IPS-NIHi11 (cell line): Measurements from ENCODE around the gene A1BG.
"Not testable (repeated sequence)": the region's sequence is repeated elsewhere in the genome, so short reads cannot be mapped to it uniquely, and the experiment has no call there.

ENCODE experiments used
- DNase-seq: peaks from one replicate; pipeline ENCODE4 v3.0.0; 2012; ENCODE audit warnings: mixed read lengths, low spot score

Gene A1BG

GRCh38 chr19:58386576-58387337 lies 33.5 kb upstream of the A1BG start, which contains the start of gene RPS5:
RPS5 (plus strand) TSS chr19:58387269; CDS start chr19:58388138, 869 bp downstream.
- DNase-seq, result peak; percentile 95

- DNase-seq, result no peak
Observed at GRCh38 chr19:58385891-58386575, 32.7 kb upstream of the A1BG start.

- DNase-seq, result no peak
Observed at GRCh38 chr19:58385313-58385890, 32.1 kb upstream of the A1BG start.

- no peak for DNase-seq
Observed at GRCh38 chr19:58382997-58383603, 29.8 kb upstream of the A1BG start.

GRCh38 chr19:58381460-58382212 lies 28.3 kb upstream of the A1BG start:
- DNase-seq, result no peak

GRCh38 chr19:58380662-58381459 lies 27.6 kb upstream of the A1BG start, which contains the start of gene ZNF837:
ZNF837 (minus strand) TSS chr19:58381030; CDS start chr19:58369332, 11,698 bp downstream.
- peak; percentile 93 for DNase-seq

- no peak for DNase-seq
Observed at GRCh38 chr19:58380037-58380661, 26.9 kb upstream of the A1BG start.

- no peak for DNase-seq
Observed at GRCh38 chr19:58379246-58379645, 26.0 kb upstream of the A1BG start.

GRCh38 chr19:58376724-58377123 lies 23.4 kb upstream of the A1BG start:
- not testable (repeated sequence) for DNase-seq

GRCh38 chr19:58374200-58374599 lies 20.9 kb upstream of the A1BG start:
- no peak for DNase-seq

- no peak for DNase-seq
Observed at GRCh38 chr19:58372311-58373133, 19.2 kb upstream of the A1BG start.

- no peak for DNase-seq
Observed at GRCh38 chr19:58368561-58369360, 15.5 kb upstream of the A1BG start.

- DNase-seq, result no peak
Observed at GRCh38 chr19:58367698-58368454, 14.6 kb upstream of the A1BG start.

- DNase-seq, result no peak
Observed at GRCh38 chr19:58366585-58367430, 13.5 kb upstream of the A1BG start.

- no peak for DNase-seq
Observed at GRCh38 chr19:58364146-58364545, 10.9 kb upstream of the A1BG start.

GRCh38 chr19:58362272-58362994 lies 9.1 kb upstream of the A1BG start, which contains the start of gene ZNF497:
ZNF497 (minus strand) TSS chr19:58362751; CDS start chr19:58357635, 5,116 bp downstream.
- DNase-seq, result peak; percentile 100
